WTC11 (cell line): Measurements from ENCODE around the gene WIZ. TPM values are rescaled to one million over a fixed set of nuclear protein-coding genes. Genes with fewer than 3 reads are reported as not detected.

Source experiments
- ATAC-seq: fragments of 200-7000 bp; cut with Tn5 transposase; 2 replicates; pipeline ENCODE4 v1.10.0; 2021; ENCODE audit warnings: mild to moderate bottlenecking, moderate library complexity
- CTCF ChIA-PET: fragments of 300-600 bp; sonication (Branson Sonifier 250); formaldehyde crosslinking; loops from one replicate; lab custom pipeline; 2021; ENCODE audit warnings: antibody characterized with exemption; lab: Charles Lee
- POLR2A ChIA-PET: fragments of 350-600 bp; sonication (Branson Sonifier 250); formaldehyde crosslinking; loops from one replicate; lab custom pipeline; 2021; ENCODE audit warnings: antibody characterized with exemption; lab: Charles Lee
- DNase-seq: peaks from one replicate; pipeline ENCODE4 v3.0.0; 2021; ENCODE audit warnings: low spot score
- H3K27ac Mint-ChIP-seq: 2 replicates; pipeline ENCODE4 v1.8.0; 2021; ENCODE audit warnings: mixed read lengths
- H3K27me3 Mint-ChIP-seq: 2 replicates; pipeline ENCODE4 v1.8.0; 2021; ENCODE audit warnings: low read depth, mild to moderate bottlenecking, moderate library complexity, mixed read lengths
- H3K36me3 Mint-ChIP-seq: 2 replicates; pipeline ENCODE4 v1.8.0; 2021; ENCODE audit warnings: mixed read lengths
- H3K4me1 Mint-ChIP-seq: 2 replicates; pipeline ENCODE4 v1.8.0; 2022; ENCODE audit warnings: mixed read lengths
- H3K4me3 Mint-ChIP-seq: 2 replicates; pipeline ENCODE4 v1.8.0; 2021; ENCODE audit warnings: mild to moderate bottlenecking, moderate library complexity, mixed read lengths
- H3K9me3 Mint-ChIP-seq: 2 replicates; pipeline ENCODE4 v1.8.0; 2021; ENCODE audit warnings: mixed read lengths
- ELF4 ChIP-seq: sonication (generic); formaldehyde crosslinking; IDR thresholded peaks from 2 replicates; pipeline ENCODE4 v1.8.1; 2022; ENCODE audit warnings: low read depth, mild to moderate bottlenecking, moderate library complexity, missing genetic modification reagents
- ETV6 ChIP-seq: sonication (generic); formaldehyde crosslinking; IDR thresholded peaks from 2 replicates; pipeline ENCODE4 v1.8.1; 2022; ENCODE audit warnings: mild to moderate bottlenecking, missing genetic modification reagents
- FOXP1 ChIP-seq: sonication (generic); formaldehyde crosslinking; IDR thresholded peaks from 2 replicates; pipeline ENCODE4 v1.8.0; 2022; ENCODE audit warnings: missing genetic modification reagents, mild to moderate bottlenecking, moderate library complexity, borderline replicate concordance
- IRF2 ChIP-seq: sonication (generic); formaldehyde crosslinking; IDR thresholded peaks from 2 replicates; pipeline ENCODE4 v1.8.0; 2022; ENCODE audit warnings: low read depth, missing genetic modification reagents, borderline replicate concordance
- JAZF1 ChIP-seq: fragments of 250-450 bp; sonication (Bioruptor Pico); IDR thresholded peaks from 2 replicates; pipeline ENCODE4 v1.9.0; 2021; ENCODE audit warnings: moderate library complexity, mild to moderate bottlenecking, inconsistent platforms
- MYBL2 ChIP-seq: sonication (generic); formaldehyde crosslinking; IDR thresholded peaks from 2 replicates; pipeline ENCODE4 v1.8.1; 2023; ENCODE audit warnings: mild to moderate bottlenecking, moderate library complexity, missing genetic modification reagents
- NFATC4 ChIP-seq: fragments of 250-450 bp; sonication (Bioruptor Pico); IDR thresholded peaks from 2 replicates; pipeline ENCODE4 v1.9.0; 2021; ENCODE audit warnings: mild to moderate bottlenecking
- NFE2L1 ChIP-seq: sonication (generic); formaldehyde crosslinking; IDR thresholded peaks from 2 replicates; pipeline ENCODE4 v1.8.1; 2023; ENCODE audit warnings: missing genetic modification reagents
- NR3C1 ChIP-seq: sonication (generic); formaldehyde crosslinking; conservative IDR thresholded peaks from 2 replicates; pipeline ENCODE4 v1.8.1; 2023; ENCODE audit warnings: low read depth, mild to moderate bottlenecking, missing genetic modification reagents
- SMAD4 ChIP-seq: sonication (generic); formaldehyde crosslinking; IDR thresholded peaks from 2 replicates; pipeline ENCODE4 v1.8.0; 2022; ENCODE audit warnings: mild to moderate bottlenecking, missing genetic modification reagents
- SOX15 ChIP-seq: fragments of 250-450 bp; sonication (Bioruptor Pico); IDR thresholded peaks from 2 replicates; pipeline ENCODE4 v1.9.0; 2021; ENCODE audit warnings: mild to moderate bottlenecking
- TCF7 ChIP-seq: sonication (generic); formaldehyde crosslinking; IDR thresholded peaks from 2 replicates; pipeline ENCODE4 v1.8.0; 2022; ENCODE audit warnings: mild to moderate bottlenecking, low read depth, missing genetic modification reagents, moderate library complexity
- TEAD4 ChIP-seq: sonication (generic); formaldehyde crosslinking; IDR thresholded peaks from 2 replicates; pipeline ENCODE4 v1.8.0; 2022; ENCODE audit warnings: mild to moderate bottlenecking, missing genetic modification reagents
- ZNF219 ChIP-seq: sonication (generic); formaldehyde crosslinking; IDR thresholded peaks from 2 replicates; pipeline ENCODE4 v1.8.0; 2023; ENCODE audit warnings: missing genetic modification reagents, mild to moderate bottlenecking, borderline replicate concordance
- total RNA-seq: library from RNA; stranded (reverse); gene quantifications from 3 replicates; pipeline ENCODE4 v1.2.3, GENCODE V29; 2021
- TF ChIP-seq, protein P1 (sequence below): fragments of 250-450 bp; sonication (Bioruptor Pico); IDR thresholded peaks from 2 replicates; pipeline ENCODE4 v1.9.0; 2021; ENCODE audit warnings: mild to moderate bottlenecking
- TF ChIP-seq, protein P2 (sequence below): sonication (generic); formaldehyde crosslinking; IDR thresholded peaks from 2 replicates; pipeline ENCODE4 v1.8.0; 2023; ENCODE audit warnings: missing genetic modification reagents, mild to moderate bottlenecking, borderline replicate concordance
- TF ChIP-seq, protein P3 (sequence below): sonication (generic); formaldehyde crosslinking; IDR thresholded peaks from 2 replicates; pipeline ENCODE4 v1.8.1; 2023; ENCODE audit warnings: mild to moderate bottlenecking, missing genetic modification reagents, moderate library complexity
- TF ChIP-seq, protein P4 (sequence below): sonication (generic); formaldehyde crosslinking; IDR thresholded peaks from 2 replicates; pipeline ENCODE4 v1.8.1; 2023; ENCODE audit warnings: mild to moderate bottlenecking, missing genetic modification reagents, moderate library complexity
- TF ChIP-seq, protein P5 (sequence below): sonication (generic); formaldehyde crosslinking; conservative IDR thresholded peaks from 2 replicates; pipeline ENCODE4 v1.8.1; 2022; ENCODE audit warnings: mild to moderate bottlenecking, missing genetic modification reagents
- TF ChIP-seq, protein P6 (sequence below): sonication (generic); formaldehyde crosslinking; IDR thresholded peaks from 2 replicates; pipeline ENCODE4 v1.8.1; 2023; ENCODE audit warnings: mild to moderate bottlenecking, missing genetic modification reagents
- TF ChIP-seq, protein P7 (sequence below): sonication (generic); formaldehyde crosslinking; IDR thresholded peaks from 2 replicates; pipeline ENCODE4 v1.8.1; 2022; ENCODE audit warnings: mild to moderate bottlenecking, moderate library complexity, missing genetic modification reagents
- TF ChIP-seq, protein P8 (sequence below): fragments of 250-450 bp; sonication (Bioruptor Pico); conservative IDR thresholded peaks from 2 replicates; pipeline ENCODE4 v1.9.0; 2021; ENCODE audit warnings: mild to moderate bottlenecking

The WIZ gene
- total RNA-seq, 1 experiment from 2014 or later: 43.9 TPM

DNA sequence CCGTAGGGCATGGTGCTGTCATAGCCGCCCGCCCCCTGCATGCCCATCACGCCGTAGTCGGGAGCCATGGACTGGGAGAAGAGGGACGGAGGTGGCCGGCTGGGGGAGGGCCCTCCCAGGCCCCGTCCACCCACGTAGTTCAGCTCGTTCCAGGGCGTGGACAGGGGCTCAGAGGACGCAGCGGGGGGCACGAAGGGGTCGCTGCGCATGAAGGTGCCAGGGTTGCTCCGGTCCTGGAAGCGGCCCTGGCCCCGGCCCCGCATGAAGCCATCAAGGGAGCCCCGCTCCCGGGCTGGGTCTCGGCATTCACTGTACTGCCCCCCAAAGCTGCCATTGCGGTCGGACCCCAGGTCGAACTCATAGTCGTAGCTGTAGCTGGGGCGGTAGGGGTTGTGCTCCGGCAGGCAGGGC, 76.9 kb downstream of the WIZ start (continued):
- TF ChIP-seq, protein P1, sequence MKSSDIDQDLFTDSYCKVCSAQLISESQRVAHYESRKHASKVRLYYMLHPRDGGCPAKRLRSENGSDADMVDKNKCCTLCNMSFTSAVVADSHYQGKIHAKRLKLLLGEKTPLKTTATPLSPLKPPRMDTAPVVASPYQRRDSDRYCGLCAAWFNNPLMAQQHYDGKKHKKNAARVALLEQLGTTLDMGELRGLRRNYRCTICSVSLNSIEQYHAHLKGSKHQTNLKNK (CRISPR knock-in tag): no peak
- no peak for TF ChIP-seq JAZF1 (CRISPR knock-in tag)

DNA sequence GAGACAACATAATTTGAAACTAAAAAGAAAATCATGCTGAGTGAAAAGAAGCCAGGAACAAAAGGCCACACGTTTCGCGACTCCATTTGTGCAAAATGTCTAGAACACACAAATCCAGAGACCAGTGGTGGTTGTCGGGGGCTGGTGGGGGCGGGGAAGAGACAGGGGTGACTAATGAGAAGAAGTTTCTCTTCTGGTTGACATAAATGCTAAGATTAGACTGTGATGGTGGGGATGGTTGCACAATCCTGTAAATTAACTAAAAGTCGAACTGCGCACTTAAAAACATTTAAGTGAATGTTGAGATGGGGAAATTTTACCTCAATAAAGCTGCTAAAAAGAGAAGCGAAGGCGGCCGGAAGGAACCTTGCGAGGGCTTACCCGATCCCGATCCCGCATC, 77.3 kb downstream of the WIZ start:
- no peak for TF ChIP-seq NFATC4
- TF ChIP-seq, protein P2, sequence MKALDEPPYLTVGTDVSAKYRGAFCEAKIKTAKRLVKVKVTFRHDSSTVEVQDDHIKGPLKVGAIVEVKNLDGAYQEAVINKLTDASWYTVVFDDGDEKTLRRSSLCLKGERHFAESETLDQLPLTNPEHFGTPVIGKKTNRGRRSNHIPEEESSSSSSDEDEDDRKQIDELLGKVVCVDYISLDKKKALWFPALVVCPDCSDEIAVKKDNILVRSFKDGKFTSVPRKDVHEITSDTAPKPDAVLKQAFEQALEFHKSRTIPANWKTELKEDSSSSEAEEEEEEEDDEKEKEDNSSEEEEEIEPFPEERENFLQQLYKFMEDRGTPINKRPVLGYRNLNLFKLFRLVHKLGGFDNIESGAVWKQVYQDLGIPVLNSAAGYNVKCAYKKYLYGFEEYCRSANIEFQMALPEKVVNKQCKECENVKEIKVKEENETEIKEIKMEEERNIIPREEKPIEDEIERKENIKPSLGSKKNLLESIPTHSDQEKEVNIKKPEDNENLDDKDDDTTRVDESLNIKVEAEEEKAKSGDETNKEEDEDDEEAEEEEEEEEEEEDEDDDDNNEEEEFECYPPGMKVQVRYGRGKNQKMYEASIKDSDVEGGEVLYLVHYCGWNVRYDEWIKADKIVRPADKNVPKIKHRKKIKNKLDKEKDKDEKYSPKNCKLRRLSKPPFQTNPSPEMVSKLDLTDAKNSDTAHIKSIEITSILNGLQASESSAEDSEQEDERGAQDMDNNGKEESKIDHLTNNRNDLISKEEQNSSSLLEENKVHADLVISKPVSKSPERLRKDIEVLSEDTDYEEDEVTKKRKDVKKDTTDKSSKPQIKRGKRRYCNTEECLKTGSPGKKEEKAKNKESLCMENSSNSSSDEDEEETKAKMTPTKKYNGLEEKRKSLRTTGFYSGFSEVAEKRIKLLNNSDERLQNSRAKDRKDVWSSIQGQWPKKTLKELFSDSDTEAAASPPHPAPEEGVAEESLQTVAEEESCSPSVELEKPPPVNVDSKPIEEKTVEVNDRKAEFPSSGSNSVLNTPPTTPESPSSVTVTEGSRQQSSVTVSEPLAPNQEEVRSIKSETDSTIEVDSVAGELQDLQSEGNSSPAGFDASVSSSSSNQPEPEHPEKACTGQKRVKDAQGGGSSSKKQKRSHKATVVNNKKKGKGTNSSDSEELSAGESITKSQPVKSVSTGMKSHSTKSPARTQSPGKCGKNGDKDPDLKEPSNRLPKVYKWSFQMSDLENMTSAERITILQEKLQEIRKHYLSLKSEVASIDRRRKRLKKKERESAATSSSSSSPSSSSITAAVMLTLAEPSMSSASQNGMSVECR (CRISPR knock-in tag): no peak
- TF ChIP-seq ETV6 (CRISPR knock-in tag): no peak
- TF ChIP-seq, protein P3, sequence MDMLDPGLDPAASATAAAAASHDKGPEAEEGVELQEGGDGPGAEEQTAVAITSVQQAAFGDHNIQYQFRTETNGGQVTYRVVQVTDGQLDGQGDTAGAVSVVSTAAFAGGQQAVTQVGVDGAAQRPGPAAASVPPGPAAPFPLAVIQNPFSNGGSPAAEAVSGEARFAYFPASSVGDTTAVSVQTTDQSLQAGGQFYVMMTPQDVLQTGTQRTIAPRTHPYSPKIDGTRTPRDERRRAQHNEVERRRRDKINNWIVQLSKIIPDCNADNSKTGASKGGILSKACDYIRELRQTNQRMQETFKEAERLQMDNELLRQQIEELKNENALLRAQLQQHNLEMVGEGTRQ (CRISPR knock-in tag): no peak
- TF ChIP-seq, protein P4, sequence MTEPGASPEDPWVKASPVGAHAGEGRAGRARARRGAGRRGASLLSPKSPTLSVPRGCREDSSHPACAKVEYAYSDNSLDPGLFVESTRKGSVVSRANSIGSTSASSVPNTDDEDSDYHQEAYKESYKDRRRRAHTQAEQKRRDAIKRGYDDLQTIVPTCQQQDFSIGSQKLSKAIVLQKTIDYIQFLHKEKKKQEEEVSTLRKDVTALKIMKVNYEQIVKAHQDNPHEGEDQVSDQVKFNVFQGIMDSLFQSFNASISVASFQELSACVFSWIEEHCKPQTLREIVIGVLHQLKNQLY (CRISPR knock-in tag): no peak
- TF ChIP-seq, protein P5, sequence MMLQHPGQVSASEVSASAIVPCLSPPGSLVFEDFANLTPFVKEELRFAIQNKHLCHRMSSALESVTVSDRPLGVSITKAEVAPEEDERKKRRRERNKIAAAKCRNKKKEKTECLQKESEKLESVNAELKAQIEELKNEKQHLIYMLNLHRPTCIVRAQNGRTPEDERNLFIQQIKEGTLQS: no peak
- TF ChIP-seq MYBL2: no peak
- TF ChIP-seq SMAD4: no peak
- TF ChIP-seq, protein P6, sequence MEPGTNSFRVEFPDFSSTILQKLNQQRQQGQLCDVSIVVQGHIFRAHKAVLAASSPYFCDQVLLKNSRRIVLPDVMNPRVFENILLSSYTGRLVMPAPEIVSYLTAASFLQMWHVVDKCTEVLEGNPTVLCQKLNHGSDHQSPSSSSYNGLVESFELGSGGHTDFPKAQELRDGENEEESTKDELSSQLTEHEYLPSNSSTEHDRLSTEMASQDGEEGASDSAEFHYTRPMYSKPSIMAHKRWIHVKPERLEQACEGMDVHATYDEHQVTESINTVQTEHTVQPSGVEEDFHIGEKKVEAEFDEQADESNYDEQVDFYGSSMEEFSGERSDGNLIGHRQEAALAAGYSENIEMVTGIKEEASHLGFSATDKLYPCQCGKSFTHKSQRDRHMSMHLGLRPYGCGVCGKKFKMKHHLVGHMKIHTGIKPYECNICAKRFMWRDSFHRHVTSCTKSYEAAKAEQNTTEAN (CRISPR knock-in tag): no peak
- no peak for TF ChIP-seq ELF4 (CRISPR knock-in tag)
- no peak for TF ChIP-seq ZNF219 (CRISPR knock-in tag)
- peaks cover 50% of the 10 kb centered on the region for H3K36me3 Mint-ChIP-seq
- DNase-seq (no peak), ATAC-seq (no peak)
- H3K27ac Mint-ChIP-seq: no peak overlapping the region
- ChIA-PET CTCF (no interaction called here), POLR2A (no interaction called here)
- no peak overlapping the region for H3K4me3 Mint-ChIP-seq
- H3K9me3 Mint-ChIP-seq: no peaks in the 10 kb centered on the region
- H3K27me3 Mint-ChIP-seq: no peaks in the 10 kb centered on the region
- peaks cover 6% of the 10 kb centered on the region for H3K4me1 Mint-ChIP-seq

DNA sequence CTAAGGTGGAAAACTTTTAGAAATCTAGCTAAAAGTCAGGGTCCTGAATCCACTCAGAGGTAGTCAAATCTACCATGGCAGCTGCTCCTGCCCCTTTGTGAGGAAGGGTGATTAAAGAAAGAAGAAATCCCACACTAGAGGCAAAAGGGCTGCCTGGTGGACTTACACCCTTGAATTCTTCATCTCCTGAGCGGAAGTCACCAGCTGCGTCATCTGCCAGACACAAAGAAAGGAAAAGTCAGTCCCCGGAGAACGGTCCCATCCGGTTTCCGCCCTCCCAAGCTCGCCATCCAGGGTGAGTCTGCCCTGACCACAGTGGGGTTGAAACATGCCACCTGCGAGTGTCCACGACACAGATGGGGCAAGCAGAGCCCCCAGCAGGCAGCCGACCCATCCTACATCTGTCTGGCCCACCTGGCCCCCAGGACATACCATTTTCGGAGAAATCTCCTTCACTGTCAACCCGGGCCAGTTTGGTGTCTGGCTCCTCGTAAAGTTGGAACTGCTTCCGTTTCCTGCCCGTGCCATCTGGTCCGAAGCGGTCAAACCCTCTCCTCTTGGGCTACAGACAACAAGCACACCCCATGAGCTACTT, 77.9 kb downstream of the WIZ start:
- ChIA-PET POLR2A (no interaction called here), CTCF (no interaction called here)
- Mint-ChIP-seq H3K27ac (no peak overlapping the region), H3K4me1 (peaks cover 3% of the 10 kb centered on the region), H3K9me3 (no peaks in the 10 kb centered on the region), H3K36me3 (peaks cover 56% of the 10 kb centered on the region), H3K4me3 (no peak overlapping the region), H3K27me3 (no peaks in the 10 kb centered on the region)
- DNase-seq (no peak), ATAC-seq (no peak)
- TF ChIP-seq SOX15 (CRISPR knock-in tag) (no peak), FOXP1 (no peak), TEAD4 (CRISPR knock-in tag) (no peak), NFE2L1 (CRISPR knock-in tag) (no peak), TCF7 (no peak), JAZF1 (CRISPR knock-in tag) (no peak), IRF2 (CRISPR knock-in tag) (no peak), NR3C1 (CRISPR knock-in tag) (no peak)
- TF ChIP-seq, protein P5: no peak
- TF ChIP-seq, protein P7, sequence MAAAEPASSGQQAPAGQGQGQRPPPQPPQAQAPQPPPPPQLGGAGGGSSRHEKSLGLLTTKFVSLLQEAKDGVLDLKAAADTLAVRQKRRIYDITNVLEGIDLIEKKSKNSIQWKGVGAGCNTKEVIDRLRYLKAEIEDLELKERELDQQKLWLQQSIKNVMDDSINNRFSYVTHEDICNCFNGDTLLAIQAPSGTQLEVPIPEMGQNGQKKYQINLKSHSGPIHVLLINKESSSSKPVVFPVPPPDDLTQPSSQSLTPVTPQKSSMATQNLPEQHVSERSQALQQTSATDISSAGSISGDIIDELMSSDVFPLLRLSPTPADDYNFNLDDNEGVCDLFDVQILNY: no peak
- TF ChIP-seq, protein P8, sequence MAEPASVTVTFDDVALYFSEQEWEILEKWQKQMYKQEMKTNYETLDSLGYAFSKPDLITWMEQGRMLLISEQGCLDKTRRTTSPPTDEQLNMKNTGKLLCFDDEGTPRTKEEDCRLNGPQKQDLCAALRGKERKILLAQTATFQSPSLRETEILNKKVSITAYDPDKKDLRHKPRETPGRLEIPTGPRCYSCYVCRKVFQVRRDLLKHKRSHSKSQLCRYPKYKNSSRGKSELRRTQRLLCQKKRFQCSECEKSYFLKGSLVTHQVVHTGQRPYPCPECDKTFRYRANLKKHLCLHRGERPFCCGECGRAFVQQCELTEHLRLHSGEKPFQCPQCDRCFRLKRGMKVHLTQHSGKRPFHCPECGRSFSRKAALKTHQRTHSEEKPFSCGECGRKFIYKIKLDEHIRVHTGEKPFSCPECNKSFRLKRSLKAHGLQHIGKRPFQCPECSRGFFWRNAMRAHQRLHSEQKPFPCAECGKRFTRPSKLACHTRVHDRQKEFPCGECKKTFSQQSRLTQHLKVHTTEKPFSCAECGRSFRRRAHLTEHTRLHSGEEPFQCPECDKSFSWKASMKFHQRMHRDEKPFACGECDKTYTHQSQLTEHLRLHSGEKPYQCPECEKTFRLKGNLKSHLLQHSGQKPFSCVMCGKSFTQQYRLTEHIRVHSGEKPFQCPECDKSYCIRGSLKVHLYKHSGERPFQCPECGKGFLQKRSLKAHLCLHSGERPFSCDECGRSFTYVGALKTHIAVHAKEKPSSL (CRISPR knock-in tag): no peak
